GM18502 (cell line): ENCODE data around the gene EPHA8.

ENCODE experiments used
- ATAC-seq: cut with Tn5 transposase; IDR thresholded peaks from one replicate; pipeline ENCODE4 v1.9.1; 2021; ENCODE audit warnings: mild to moderate bottlenecking; ENCODE audit not compliant: unreplicated experiment, poor library complexity

Gene EPHA8

DNA sequence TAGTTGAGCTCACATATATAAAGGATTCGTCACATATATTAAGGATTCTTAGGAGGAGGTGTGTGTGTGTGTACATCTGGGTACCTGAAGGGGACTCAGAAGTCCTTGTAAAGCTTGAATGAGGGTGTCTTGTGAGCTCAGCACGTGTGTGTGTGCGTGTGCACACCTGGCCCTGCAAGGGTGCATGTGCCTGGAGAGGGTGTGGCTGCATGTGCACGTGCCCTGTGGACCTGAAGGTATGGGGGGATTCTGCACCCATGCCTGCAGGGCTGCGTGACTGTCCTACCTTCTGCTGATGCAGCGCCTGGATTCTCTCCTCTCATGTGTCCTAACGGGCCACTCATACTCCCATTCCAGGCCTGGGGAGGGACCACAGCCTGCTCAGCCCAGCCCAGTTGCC, 24.0 kb downstream of the EPHA8 start:
- ATAC-seq, result no peak

DNA sequence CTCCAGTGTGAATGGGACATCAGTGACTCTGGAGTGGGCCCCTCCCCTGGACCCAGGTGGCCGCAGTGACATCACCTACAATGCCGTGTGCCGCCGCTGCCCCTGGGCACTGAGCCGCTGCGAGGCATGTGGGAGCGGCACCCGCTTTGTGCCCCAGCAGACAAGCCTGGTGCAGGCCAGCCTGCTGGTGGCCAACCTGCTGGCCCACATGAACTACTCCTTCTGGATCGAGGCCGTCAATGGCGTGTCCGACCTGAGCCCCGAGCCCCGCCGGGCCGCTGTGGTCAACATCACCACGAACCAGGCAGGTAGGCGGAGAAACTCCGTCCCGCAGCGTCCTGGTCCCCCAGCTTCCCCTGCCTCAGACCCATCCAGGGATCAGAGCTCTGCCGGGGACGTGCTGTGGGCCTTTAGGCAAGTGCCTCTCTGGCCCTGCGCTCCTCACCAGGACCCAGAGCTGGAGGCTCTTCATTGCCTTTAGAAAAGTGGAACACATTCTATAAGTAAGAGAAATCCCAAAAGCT, 25.7 kb downstream of the EPHA8 start:
- no peak for ATAC-seq

DNA sequence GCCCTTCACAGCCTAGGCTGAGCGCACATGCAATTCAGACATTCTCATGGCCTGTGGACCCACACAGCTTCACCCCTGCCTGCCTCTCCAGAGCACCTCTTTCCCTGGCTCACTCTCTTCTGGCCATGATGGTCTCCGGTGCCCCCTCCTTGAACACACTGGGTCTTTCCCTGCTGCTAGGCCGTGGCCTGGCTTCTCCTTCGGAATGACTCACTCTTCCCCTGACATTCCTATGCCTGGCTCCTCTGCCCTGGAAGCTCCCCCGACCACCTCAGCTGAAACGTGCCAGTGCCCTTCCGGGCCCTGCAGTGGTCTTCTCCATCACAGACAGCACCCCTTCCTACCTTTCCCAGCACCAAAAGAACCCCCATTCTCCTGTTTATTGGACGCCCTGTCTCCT, 28.3 kb downstream of the EPHA8 start:
- ATAC-seq, result no peak

DNA sequence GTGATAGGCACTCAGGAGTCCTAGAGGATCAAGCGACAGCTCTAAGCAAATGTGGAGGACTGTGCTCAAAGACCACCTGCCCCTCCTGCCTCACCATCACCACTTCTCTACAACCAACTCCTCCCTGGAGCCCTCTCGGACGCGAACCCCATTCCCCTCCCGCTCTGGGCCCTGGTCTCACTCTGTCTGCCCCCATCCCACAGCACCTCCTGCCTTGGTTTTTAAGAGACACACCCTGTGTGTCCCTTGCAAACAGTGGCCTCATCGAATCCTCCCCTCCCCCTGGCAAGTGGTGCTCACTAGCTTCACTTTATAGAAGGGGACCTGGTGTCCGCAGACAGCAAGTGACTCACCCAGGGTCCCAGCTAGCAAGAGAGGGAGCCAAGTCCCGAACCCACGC, 28.8 kb downstream of the EPHA8 start:
- ATAC-seq, result no peak

DNA sequence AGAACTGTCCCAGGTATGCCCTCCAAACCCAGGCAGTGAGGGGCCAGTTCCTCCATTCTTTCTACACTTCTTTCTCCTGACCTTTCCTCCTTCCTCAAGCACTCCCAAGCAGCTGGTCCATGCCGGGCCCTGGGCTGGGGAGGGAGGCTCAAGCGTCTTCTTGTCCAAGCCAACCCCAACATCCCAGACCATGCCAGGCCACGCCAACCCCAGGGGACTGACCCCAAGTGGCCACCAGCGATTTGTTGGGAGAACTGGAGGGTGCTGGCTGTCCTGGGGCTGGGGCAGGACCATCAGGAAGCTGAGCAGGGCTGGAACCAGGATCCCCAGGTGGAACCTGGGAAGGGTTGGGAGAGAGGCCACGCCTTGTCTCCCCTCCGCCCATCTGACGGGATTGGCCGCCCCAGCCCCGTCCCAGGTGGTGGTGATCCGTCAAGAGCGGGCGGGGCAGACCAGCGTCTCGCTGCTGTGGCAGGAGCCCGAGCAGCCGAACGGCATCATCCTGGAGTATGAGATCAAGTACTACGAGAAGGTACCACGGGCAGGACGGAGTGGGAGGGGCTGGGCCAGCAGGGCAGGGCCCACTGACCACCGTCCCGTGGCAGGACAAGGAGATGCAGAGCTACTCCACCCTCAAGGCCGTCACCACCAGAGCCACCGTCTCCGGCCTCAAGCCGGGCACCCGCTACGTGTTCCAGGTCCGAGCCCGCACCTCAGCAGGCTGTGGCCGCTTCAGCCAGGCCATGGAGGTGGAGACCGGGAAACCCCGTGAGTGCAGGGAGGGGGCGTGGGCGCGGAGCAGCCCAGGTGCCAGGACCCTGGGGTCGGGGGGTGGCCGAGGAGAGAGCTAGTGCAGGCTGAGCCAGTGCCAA, 29.9 kb downstream of the EPHA8 start:
- no peak for ATAC-seq

DNA sequence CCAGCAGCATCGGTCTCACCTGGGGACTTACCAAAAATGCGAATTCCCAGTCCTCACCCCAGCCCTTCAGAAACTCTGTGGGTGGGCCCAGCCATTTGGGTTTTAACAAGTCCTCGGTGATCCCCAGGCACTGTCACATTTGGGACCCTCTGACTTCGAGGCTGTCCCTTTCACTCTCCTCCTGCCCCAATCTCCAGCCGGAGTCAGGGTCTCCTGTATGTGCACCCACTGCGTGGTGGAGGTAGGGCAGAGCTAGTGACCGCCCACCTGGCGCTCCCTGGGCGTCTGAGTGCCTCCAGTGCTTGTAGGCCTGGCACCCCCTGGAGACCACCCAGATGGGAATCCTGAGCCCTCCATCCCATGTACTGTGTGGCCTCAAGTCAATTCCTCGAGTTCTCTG, 31.1 kb downstream of the EPHA8 start:
- no peak for ATAC-seq

DNA sequence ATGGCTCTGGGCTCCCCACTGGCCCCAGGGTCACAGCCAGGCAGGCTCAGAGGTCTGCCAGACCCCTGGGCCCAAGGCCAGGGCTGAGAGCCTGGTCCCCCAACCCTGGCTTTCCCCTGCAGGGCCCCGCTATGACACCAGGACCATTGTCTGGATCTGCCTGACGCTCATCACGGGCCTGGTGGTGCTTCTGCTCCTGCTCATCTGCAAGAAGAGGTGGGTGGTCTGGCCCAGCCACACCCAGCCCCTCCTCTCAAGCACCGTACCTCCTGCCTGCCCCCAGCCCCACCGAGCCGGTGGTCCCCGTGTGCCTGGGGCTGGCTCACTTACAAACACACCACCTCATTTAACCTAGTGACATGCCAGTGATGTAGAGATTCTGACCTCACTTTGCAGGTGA, 31.8 kb downstream of the EPHA8 start:
- ATAC-seq, result no peak

DNA sequence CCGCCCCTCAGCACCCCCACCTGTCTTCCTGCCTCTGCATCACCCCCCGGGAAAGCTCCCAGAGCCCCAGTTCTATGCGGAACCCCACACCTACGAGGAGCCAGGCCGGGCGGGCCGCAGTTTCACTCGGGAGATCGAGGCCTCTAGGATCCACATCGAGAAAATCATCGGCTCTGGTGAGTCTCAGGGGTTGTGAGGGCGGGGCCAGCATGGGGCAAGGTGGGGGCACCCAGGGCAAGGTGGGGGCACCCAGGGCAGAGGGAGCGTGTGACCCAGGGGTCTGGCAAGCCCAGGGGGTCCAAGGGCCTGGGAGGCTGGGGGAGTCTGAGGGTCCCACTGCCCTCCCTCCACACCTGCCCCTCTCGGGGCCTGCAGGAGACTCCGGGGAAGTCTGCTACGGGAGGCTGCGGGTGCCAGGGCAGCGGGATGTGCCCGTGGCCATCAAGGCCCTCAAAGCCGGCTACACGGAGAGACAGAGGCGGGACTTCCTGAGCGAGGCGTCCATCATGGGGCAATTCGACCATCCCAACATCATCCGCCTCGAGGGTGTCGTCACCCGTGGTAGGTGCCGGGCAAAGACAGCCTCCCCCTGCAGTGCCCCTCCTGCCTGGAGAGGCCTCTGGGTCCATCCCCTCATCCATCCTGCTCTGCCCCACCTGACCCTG, 34.1 kb downstream of the EPHA8 start:
- no peak for ATAC-seq

DNA sequence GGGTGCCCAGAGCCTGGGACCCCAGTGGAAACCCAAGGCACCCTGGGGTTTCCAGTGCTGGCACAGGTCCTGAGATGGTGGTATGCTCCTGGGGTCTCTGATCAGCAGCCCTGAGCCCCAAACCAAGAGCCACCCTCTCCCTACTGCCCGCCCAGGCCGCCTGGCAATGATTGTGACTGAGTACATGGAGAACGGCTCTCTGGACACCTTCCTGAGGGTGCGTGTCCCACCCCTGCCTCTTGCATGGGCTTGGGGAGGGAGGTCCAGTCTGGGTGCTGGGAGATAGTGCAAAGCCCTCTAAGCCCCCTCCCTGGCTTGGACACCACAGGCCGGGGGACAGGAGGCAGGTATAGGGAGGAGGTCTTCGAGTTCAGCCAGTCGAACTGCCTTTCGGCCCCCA, 34.7 kb downstream of the EPHA8 start:
- no peak for ATAC-seq

DNA sequence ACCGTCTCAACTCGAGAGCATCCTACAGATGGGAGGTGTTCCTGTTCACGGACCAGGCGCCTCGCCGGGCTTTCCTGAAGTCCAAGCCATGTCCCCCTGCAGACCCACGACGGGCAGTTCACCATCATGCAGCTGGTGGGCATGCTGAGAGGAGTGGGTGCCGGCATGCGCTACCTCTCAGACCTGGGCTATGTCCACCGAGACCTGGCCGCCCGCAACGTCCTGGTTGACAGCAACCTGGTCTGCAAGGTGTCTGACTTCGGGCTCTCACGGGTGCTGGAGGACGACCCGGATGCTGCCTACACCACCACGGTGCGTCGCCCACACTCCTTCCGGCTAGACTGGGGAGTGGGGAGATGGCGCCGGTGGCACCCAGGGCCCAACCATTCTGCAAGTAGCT, 35.4 kb downstream of the EPHA8 start:
- ATAC-seq, result no peak

DNA sequence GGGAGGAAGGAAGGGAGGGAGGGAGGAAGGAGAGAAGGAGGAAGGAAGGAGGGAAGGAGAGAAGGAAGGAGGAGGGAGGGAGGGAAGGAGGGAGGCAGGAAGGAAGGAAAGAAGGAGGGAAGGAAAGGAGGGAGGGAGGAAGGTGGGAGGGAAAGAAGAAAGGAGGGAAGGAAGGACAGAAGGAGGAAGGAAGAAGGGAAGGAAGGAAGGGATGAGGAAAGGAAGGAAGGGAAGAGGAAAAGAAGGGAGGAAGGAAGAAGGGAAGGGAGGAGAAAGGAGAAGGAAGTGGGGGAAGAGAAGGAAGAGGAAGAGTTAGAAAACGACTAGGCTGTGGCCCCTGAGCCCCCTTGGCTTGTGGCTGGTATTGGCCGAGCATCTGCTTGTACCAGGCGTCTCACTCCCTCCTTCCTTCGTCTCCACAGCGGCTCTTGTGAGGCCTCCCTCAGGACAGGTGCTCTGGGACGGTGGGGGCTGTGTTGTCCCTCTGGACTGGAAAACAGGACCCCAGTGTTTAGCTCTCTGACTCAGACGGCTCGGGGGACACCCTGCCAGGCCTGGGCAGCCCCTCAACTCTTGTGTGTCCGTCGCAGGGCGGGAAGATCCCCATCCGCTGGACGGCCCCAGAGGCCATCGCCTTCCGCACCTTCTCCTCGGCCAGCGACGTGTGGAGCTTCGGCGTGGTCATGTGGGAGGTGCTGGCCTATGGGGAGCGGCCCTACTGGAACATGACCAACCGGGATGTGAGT, 37.0 kb downstream of the EPHA8 start:
- no peak for ATAC-seq

DNA sequence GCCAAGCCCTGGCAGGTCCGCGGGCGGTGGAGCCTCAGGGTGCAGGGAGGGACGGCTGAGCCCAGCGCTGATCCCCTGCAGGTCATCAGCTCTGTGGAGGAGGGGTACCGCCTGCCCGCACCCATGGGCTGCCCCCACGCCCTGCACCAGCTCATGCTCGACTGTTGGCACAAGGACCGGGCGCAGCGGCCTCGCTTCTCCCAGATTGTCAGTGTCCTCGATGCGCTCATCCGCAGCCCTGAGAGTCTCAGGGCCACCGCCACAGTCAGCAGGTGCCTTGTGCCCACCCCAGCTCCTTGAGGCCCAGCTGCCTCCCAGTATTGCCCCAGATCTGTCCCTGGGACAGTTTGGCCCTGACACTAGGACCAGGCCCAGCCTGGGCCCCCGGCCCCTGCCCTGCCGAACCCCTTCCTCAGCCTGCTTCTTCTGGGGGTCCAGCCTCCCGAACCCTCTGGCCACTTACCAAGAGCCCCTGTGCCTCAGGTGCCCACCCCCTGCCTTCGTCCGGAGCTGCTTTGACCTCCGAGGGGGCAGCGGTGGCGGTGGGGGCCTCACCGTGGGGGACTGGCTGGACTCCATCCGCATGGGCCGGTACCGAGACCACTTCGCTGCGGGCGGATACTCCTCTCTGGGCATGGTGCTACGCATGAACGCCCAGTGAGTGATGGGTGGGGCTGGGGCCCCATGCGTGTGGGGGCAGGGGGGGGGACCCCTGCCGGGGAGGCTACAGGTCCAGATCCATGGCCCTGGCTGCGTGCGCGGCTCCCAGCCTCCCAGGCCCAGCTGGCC, 37.7 kb downstream of the EPHA8 start:
- no peak for ATAC-seq

DNA sequence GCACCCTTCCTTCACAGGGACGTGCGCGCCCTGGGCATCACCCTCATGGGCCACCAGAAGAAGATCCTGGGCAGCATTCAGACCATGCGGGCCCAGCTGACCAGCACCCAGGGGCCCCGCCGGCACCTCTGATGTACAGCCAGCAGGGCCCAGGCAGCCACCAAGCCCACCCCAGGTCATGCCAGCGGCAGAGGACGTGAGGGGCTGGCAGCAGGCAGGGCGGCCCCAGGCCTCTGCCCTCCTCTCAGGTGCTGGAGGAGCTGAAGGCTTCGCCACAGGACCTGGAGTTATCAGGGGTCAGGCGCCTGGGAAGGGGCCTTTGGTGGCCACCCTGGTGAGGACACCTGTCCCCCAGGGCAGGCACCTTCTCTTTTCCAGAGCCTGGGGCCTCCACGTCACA, 38.3 kb downstream of the EPHA8 start:
- no peak for ATAC-seq

DNA sequence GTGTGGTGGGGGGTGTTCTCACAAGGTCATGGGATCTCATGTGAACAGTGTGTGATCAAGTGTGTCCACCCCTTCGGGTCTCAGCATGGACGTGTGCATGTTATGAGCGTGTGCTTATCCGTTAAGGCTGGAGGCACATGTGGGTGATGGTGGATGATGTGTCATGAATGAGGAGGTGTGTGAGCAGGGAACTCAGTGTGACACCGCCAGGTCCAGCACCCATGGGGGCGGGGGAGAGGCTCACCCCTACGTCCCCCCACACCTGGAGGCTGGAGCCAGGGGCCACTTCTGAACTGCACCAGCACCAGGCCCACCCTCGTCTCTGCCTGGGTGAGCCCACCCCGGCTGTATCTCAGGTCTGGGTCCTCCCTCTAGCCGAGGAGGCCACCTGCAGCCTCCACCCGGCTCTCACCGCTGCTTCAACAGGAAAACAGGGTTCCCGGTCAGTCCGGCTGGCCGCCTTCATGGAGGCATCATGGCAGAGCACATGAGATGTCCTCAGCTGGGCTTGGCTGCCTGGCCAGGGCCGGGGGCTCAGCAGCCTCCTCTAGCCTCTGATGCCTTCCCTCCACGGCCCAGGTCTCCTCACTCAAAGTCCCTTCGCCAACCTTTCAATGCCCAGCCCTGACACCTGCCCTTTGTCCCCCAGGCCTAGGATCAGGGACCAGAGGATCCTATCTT, 38.9 kb downstream of the EPHA8 start:
- ATAC-seq, result no peak

DNA sequence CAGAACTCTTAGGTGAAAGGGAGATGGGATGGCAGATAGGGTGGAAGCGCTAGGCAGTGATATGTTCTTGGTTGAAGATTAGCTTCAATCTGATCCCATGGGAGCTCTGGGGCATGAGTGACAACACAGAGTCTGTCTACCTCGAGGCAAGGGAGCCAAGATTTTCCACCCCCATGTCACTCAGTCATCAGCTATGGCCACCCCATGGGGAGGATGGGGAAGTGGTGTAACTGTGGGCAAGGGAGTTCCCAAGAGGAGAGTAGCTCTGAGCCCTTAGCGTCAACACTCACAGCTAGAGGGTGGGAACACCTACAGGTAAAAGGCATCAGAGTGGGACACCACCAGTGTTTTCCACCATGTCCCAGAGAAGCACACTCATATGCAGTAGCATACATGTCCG, 42.9 kb downstream of the EPHA8 start:
- ATAC-seq, result no peak

DNA sequence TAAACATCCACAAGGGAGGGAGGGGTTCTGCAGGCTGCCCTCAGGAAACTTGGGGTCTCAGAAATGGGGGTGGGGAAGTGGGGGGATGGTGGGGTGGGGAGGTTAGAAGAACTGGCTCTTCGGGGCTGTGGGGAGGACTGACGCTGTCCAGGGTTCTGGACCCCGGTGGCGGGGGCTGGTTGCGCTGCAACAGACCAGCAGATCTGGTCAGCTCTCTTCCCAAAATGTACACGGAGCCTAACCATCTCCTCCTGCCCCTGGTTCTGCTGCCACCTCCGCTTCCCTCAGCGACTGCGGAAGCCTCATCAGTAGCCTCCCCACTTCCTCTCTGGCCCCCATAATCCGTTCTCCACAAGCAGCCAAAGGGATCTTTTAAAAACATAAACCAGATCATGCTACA, 43.9 kb downstream of the EPHA8 start:
- ATAC-seq, result no peak

DNA sequence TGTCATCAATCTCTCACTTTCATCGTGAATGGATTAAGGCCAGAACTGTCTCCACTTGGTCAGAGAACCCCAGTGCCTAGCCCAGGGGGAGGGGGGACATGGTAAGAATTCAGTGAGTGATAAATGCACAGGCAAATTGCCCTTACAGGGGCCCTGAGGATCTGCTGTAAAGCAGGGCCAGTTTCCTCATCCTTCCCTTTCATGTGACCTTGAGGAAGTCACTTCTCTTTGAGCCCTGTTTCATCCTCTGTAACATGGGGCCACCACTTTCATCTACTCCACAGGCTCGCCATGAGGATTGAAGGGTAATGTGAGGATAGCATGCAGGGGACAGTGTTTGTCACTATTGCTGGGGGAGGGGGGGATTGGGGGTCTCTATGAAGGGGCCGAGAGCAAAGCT, 45.1 kb downstream of the EPHA8 start:
- ATAC-seq, result no peak

DNA sequence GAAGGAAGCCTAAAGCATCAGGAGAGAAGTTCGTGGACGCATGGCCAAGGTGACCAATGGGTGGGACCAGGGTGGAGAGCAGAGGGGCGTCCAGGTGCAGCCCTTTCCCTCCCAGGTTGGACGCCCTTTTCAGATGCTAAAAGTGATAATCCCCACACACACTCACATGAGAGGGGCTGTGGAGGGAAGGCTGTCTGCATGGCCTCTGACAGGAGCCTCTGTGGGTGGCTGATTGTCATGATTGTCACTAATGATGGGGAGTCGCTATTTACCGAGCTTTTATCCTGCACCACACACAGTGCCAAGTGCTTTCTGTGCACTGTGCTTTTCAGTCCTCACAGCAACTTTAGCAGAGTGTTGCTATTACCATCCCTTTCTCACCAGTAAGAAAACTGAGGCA, 46.0 kb downstream of the EPHA8 start:
- ATAC-seq, result no peak

DNA sequence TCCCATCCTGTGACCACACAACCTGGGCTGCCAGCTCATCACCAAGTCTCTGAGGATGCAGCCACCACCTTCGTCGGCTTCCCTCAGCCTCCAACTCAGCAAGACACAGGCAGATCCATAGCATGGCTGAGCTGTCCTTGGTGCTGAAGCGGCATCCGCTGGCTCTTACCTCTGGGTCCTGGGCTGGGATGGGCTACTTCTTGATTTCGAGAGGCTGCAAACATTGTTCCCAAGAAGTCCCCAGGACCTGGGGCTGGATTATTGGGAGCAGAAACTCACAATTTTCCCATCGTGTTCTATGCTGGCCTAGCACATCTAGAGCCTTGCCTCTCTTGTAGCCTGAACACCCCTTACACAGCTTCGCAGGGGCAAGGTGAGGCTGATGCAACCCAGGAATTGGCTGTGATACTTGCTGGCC, 48.2 kb downstream of the EPHA8 start:
- ATAC-seq, result no peak
